Mesodermal cell (in vitro differentiated cells): ENCODE results near the gene POFUT1.
A peak's percentile ranks its signal among the peaks of the same experiment; 100 is the strongest.
"Not testable (repeated sequence)": the region's sequence is repeated elsewhere in the genome, so short reads cannot be mapped to it uniquely, and the experiment has no call there.

Experiments
- H3K27ac ChIP-seq: 2 replicates; pipeline ENCODE4 v1.7.0; 2013; ENCODE audit warnings: mild to moderate bottlenecking, low read depth, low read length, moderate library complexity; ENCODE audit not compliant: severe bottlenecking
- H3K36me3 ChIP-seq: 2 replicates; pipeline ENCODE4 v1.7.1; 2013; ENCODE audit warnings: mild to moderate bottlenecking, low read length, moderate library complexity; ENCODE audit not compliant: control insufficient read depth, insufficient read depth
- H3K4me1 ChIP-seq: one replicate; pipeline ENCODE4 v1.7.1; 2013; ENCODE audit warnings: mild to moderate bottlenecking, low read length; ENCODE audit not compliant: insufficient read depth, control insufficient read depth, poor library complexity, severe bottlenecking
- H3K4me3 ChIP-seq: 2 replicates; pipeline ENCODE4 v1.7.0; 2013; ENCODE audit warnings: low read length, control low read depth, mild to moderate bottlenecking; ENCODE audit not compliant: insufficient read depth, poor library complexity, severe bottlenecking; ENCODE audit errors: extremely low read depth
- H3K9me3 ChIP-seq: 2 replicates; pipeline ENCODE4 v1.7.1; 2013; ENCODE audit warnings: mild to moderate bottlenecking, low read length, moderate library complexity; ENCODE audit not compliant: control insufficient read depth
- WGBS, 2 experiments: methylation state at CpG; one replicate each; pipeline ENCODE4 v1.1.5; 2013; ENCODE audit warnings: missing lambda C conversion rate in 2 of 2; ENCODE audit not compliant: insufficient coverage in 2 of 2; 5-methylcytosine and 5-hydroxymethylcytosine counted together

The POFUT1 gene

GRCh38 chr20:32167552-32167951 lies 40.1 kb upstream of the POFUT1 start:
- Histone ChIP-seq H3K36me3 (peaks cover 44% of the 10 kb centered on the region), H3K4me3 (no peak overlapping the region), H3K9me3 (no peaks in the 10 kb centered on the region), H3K4me1 (peaks cover 5% of the 10 kb centered on the region), H3K27ac (peak overlapping the region; percentile 49)
- WGBS, 2 experiments = 100% methylated on average over 1 of the region's 4 CpGs; no CpG with 5 or more reads in 1 of the 2 experiments

GRCh38 chr20:32168184-32168910 lies 39.3 kb upstream of the POFUT1 start:
- Histone ChIP-seq H3K36me3 (peaks cover 41% of the 10 kb centered on the region), H3K4me1 (peaks cover 5% of the 10 kb centered on the region)
- 100% methylated on average over 1 of the region's 2 CpGs; no CpG with 5 or more reads in 1 of the 2 experiments for WGBS, 2 experiments

GRCh38 chr20:32177696-32178095 lies 30.0 kb upstream of the POFUT1 start:
- H3K4me3 ChIP-seq, H3K27ac ChIP-seq, H3K9me3 ChIP-seq, H3K36me3 ChIP-seq, H3K4me1 ChIP-seq: not testable (repeated sequence)
- WGBS, 2 experiments = 94 to 97% methylated on average over 5 to 7 of the region's 7 CpGs

More at GRCh38 chr20:32168184-32168910, 39.3 kb upstream of the POFUT1 start:
- H3K27ac ChIP-seq = peak overlapping the region; percentile 29
- H3K4me3 ChIP-seq = no peak overlapping the region
- H3K9me3 ChIP-seq = no peaks in the 10 kb centered on the region

GRCh38 chr20:32179515-32179914 lies 28.2 kb upstream of the POFUT1 start:
- WGBS, 2 experiments = 64 to 82% methylated on average over 2 of the region's 2 CpGs
- no peaks in the 10 kb centered on the region for H3K4me1 ChIP-seq
- H3K36me3 ChIP-seq = no peaks in the 10 kb centered on the region
- no peaks in the 10 kb centered on the region for H3K9me3 ChIP-seq
- H3K4me3 ChIP-seq = no peak overlapping the region
- no peak overlapping the region for H3K27ac ChIP-seq

GRCh38 chr20:32179934-32180333 lies 27.7 kb upstream of the POFUT1 start:
- no peak overlapping the region for H3K27ac ChIP-seq
- no peak overlapping the region for H3K4me3 ChIP-seq
- no peaks in the 10 kb centered on the region for H3K4me1 ChIP-seq
- no peaks in the 10 kb centered on the region for H3K9me3 ChIP-seq
- no peaks in the 10 kb centered on the region for H3K36me3 ChIP-seq
- WGBS, 2 experiments = 93 to 100% methylated on average over 2 to 3 of the region's 4 CpGs

DNA sequence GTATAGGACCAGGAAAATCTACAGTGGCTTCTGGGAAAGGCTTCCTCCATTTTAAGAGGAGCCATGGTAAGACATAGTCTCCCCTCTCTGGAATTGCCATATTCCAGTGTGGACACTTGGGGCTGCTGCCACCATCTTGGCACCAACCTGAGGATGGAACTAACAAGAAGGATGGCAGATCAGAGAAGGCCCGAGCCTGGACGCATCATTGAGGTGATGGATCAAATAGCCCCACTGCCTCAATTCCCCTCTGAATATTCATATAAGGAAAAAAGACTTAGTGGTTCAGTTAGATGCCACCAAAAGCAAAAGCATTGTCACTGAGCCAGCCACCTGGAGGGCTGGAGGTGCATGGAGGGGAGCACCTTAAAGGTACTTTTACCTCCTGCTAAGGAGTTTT lies 26.1 kb upstream of the POFUT1 start:
- no peaks in the 10 kb centered on the region for H3K9me3 ChIP-seq
- H3K36me3 ChIP-seq = no peaks in the 10 kb centered on the region
- H3K27ac ChIP-seq = no peak overlapping the region
- no peak overlapping the region for H3K4me3 ChIP-seq
- no peaks in the 10 kb centered on the region for H3K4me1 ChIP-seq
- 100% methylated on average over 2 of the region's 2 CpGs; no CpG with 5 or more reads in 1 of the 2 experiments for WGBS, 2 experiments

- H3K27ac ChIP-seq = no peak overlapping the region
- H3K36me3 ChIP-seq = no peaks in the 10 kb centered on the region
- no peaks in the 10 kb centered on the region for H3K9me3 ChIP-seq
- no peak overlapping the region for H3K4me3 ChIP-seq
- no peaks in the 10 kb centered on the region for H3K4me1 ChIP-seq
- 92 to 95% methylated on average over 4 of the region's 4 CpGs for WGBS, 2 experiments
Measured at GRCh38 chr20:32183947-32184635, 23.6 kb upstream of the POFUT1 start.

- no peak overlapping the region for H3K4me3 ChIP-seq
- 86 to 92% methylated on average over 9 of the region's 10 CpGs for WGBS, 2 experiments
- H3K36me3 ChIP-seq = no peaks in the 10 kb centered on the region
- no peak overlapping the region for H3K27ac ChIP-seq
- no peaks in the 10 kb centered on the region for H3K9me3 ChIP-seq
- peaks cover 4% of the 10 kb centered on the region for H3K4me1 ChIP-seq
Measured at GRCh38 chr20:32184961-32185603, 22.6 kb upstream of the POFUT1 start.

DNA sequence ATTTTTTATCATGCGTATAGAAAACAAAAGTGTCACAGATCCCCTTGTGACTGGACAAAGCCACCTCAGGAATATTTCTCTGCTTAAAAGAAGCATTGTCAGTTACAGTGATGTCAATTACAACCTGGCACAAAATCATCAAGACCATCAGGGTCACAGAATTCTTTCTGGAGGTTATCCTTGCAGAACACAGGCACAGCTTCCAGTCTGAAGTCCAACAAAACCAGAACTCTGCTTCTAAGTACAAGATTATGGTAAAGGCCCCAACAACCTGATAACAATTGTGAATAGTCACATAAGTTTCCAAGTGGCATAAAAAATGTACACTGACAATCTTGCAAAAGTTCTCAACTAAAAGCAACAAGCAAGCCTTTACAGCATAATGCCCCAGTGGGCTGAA lies 21.2 kb upstream of the POFUT1 start:
- no peaks in the 10 kb centered on the region for H3K36me3 ChIP-seq
- WGBS, 2 experiments = 100% methylated on average over 1 of the region's 1 CpG
- no peaks in the 10 kb centered on the region for H3K9me3 ChIP-seq
- H3K4me1 ChIP-seq = peaks cover 4% of the 10 kb centered on the region
- H3K27ac ChIP-seq = no peak overlapping the region
- no peak overlapping the region for H3K4me3 ChIP-seq

- WGBS, 2 experiments = 98 to 99% methylated on average over 17 of the region's 17 CpGs
- no peak overlapping the region for H3K27ac ChIP-seq
Measured at GRCh38 chr20:32188376-32189122, 19.1 kb upstream of the POFUT1 start.

More at GRCh38 chr20:32188376-32189122, 19.1 kb upstream of the POFUT1 start:
- Histone ChIP-seq H3K4me1 (peaks cover 4% of the 10 kb centered on the region), H3K36me3 (peaks cover 8% of the 10 kb centered on the region), H3K9me3 (no peaks in the 10 kb centered on the region), H3K4me3 (no peak overlapping the region)
